PC-9 (cell line): ENCODE results near the gene SPAG7. TPM values are rescaled to one million over a fixed set of nuclear protein-coding genes. Genes with fewer than 3 reads are reported as not detected.
"Not testable (repeated sequence)": the region's sequence is repeated elsewhere in the genome, so short reads cannot be mapped to it uniquely, and the experiment has no call there.

Experiments used
- BruUV-seq: library from RNA; stranded (reverse); fragments of 400-500 nt; replicated peaks from 2 replicates; lab custom pipeline; 2021; lab: Mats Ljungman, UMichigan
- CTCF ChIA-PET: fragments of 300-600 bp; sonication (Branson Sonifier 250); formaldehyde crosslinking; loops from one replicate; lab custom pipeline; 2022; ENCODE audit warnings: antibody characterized with exemption; lab: Charles Lee
- POLR2A ChIA-PET: fragments of 300-600 bp; sonication (Branson Sonifier 250); formaldehyde crosslinking; loops from one replicate; lab custom pipeline; 2022; ENCODE audit warnings: antibody characterized with exemption; ENCODE audit not compliant: unreplicated experiment; lab: Charles Lee
- DNase-seq, 2 experiments: peaks; one replicate each; pipeline versions ENCODE4 v3.0.0 to v3.0.0-alpha.2; 2015 to 2022; ENCODE audit warnings: mixed read lengths in 1 of 2
- H2AFZ ChIP-seq: fragments of 200-600 bp; sonication (generic); 2 replicates; pipeline ENCODE4 v1.8.1; 2017; ENCODE audit warnings: antibody characterized with exemption
- H3F3A ChIP-seq: fragments of 200-600 bp; sonication (generic); 2 replicates; pipeline ENCODE4 v1.8.1; 2017; ENCODE audit warnings: antibody characterized with exemption, mild to moderate bottlenecking, low read depth; ENCODE audit not compliant: insufficient read depth
- H3K27ac ChIP-seq: fragments of 200-600 bp; sonication (generic); 2 replicates; pipeline ENCODE4 v1.6.1; 2016; ENCODE audit warnings: mixed run types
- H3K27me3 ChIP-seq: fragments of 200-600 bp; sonication (generic); 2 replicates; pipeline ENCODE4 v1.6.1; 2016; ENCODE audit warnings: low read depth, mixed run types; ENCODE audit not compliant: insufficient read depth
- H3K36me3 ChIP-seq: fragments of 200-600 bp; sonication (generic); 2 replicates; pipeline ENCODE4 v1.6.1; 2016; ENCODE audit warnings: low read depth, mixed run types
- H3K4me1 ChIP-seq: fragments of 200-600 bp; sonication (generic); replicated peaks from 2 replicates; pipeline ENCODE4 v1.6.1; 2016; ENCODE audit warnings: mixed run types; ENCODE audit not compliant: insufficient read depth
- H3K4me2 ChIP-seq: fragments of 200-600 bp; sonication (generic); 2 replicates; pipeline ENCODE4 v1.6.1; 2017; ENCODE audit warnings: mixed run types
- H3K4me3 ChIP-seq: fragments of 200-600 bp; sonication (generic); 2 replicates; pipeline ENCODE4 v1.6.1; 2016; ENCODE audit warnings: mixed run types
- H3K79me2 ChIP-seq: fragments of 200-600 bp; sonication (generic); 2 replicates; pipeline ENCODE4 v1.6.1; 2017; ENCODE audit warnings: low read depth, mixed run types
- H3K9me2 ChIP-seq: fragments of 200-600 bp; sonication (generic); 2 replicates; pipeline ENCODE4 v1.8.1; 2017; ENCODE audit warnings: mild to moderate bottlenecking; ENCODE audit not compliant: insufficient read depth
- H3K9me3 ChIP-seq: fragments of 200-600 bp; sonication (generic); 2 replicates; pipeline ENCODE4 v1.8.1; 2016; ENCODE audit warnings: low read depth; ENCODE audit not compliant: insufficient read depth
- H4K20me1 ChIP-seq: fragments of 200-600 bp; sonication (generic); 2 replicates; pipeline ENCODE4 v1.8.1; 2017; ENCODE audit not compliant: insufficient read depth
- CTCF ChIP-seq: fragments of 200-600 bp; sonication (generic); conservative IDR thresholded peaks from 2 replicates; pipeline ENCODE4 v1.6.1; 2017; ENCODE audit warnings: mixed run types, antibody characterized with exemption, mild to moderate bottlenecking, moderate library complexity
- EZH2 ChIP-seq: fragments of 200-600 bp; sonication (generic); IDR thresholded peaks from 2 replicates; pipeline ENCODE4 v1.8.0; 2017; ENCODE audit warnings: antibody characterized with exemption, low read depth
- intact Hi-C: fragments of 100-400 bp; cut with micrococcal nuclease; formaldehyde crosslinking; loops from one replicate; pipeline ENCODE4 v1.10.0; 2022; ENCODE audit not compliant: unreplicated experiment
- total RNA-seq: library from RNA; stranded (reverse); gene quantifications from 2 replicates; pipeline ENCODE4 v1.2.3, GENCODE V29; 2021

The SPAG7 gene
- total RNA-seq, 1 experiment from 2014 or later = 40.4 TPM

GRCh38 chr17:4921320-4921719, 46.3 kb downstream of the SPAG7 start:
- Histone ChIP-seq H3K4me3 (no peak overlapping the region), H3K36me3 (no peaks in the 10 kb centered on the region), H2AFZ (no peak overlapping the region), H3K9me2 (no peaks in the 10 kb centered on the region), H3K27me3 (no peaks in the 10 kb centered on the region), H4K20me1 (no peaks in the 10 kb centered on the region), H3K9me3 (no peaks in the 10 kb centered on the region), H3K79me2 (no peaks in the 10 kb centered on the region), H3F3A (peaks cover 3% of the 10 kb centered on the region; the same call in 1 of the 2 replicates), H3K4me2 (no peak overlapping the region), H3K4me1 (no peaks in the 10 kb centered on the region), H3K27ac (no peak overlapping the region)
- ChIA-PET CTCF (interaction anchor here (0.6 kb wide), 1 partner anchor 44 kb away, joined by 4 read pairs; no protein-coding TSS in a partner anchor), POLR2A (interaction anchor here (0.7 kb wide), 2 partner anchors 535 to 673 kb away, joined by 3 to 12 read pairs; no protein-coding TSS in a partner anchor)
- BruUV-seq = no TSS peak
- DNase-seq = no peak
- no peak for TF ChIP-seq CTCF
- TF ChIP-seq EZH2 = no peak
- intact Hi-C loops = no loop called here

- no peaks in the 10 kb centered on the region for H3K9me3 ChIP-seq
- H3K79me2 ChIP-seq = no peaks in the 10 kb centered on the region
- no peaks in the 10 kb centered on the region for H4K20me1 ChIP-seq
- no peak for DNase-seq
- no peaks in the 10 kb centered on the region for H3K36me3 ChIP-seq
- H3K27ac ChIP-seq = no peak overlapping the region
- H3K27me3 ChIP-seq = no peaks in the 10 kb centered on the region
- TF ChIP-seq EZH2 = no peak
- peaks cover 3% of the 10 kb centered on the region; the same call in 1 of the 2 replicates for H3F3A ChIP-seq
- no peaks in the 10 kb centered on the region for H3K9me2 ChIP-seq
- no TSS peak for BruUV-seq
- H3K4me1 ChIP-seq = no peaks in the 10 kb centered on the region
- no peak overlapping the region for H3K4me3 ChIP-seq
- POLR2A ChIA-PET = interaction anchor here (0.7 kb wide), 1 partner anchor 673 kb away, joined by 12 read pairs; no protein-coding TSS in a partner anchor
- no peak overlapping the region for H3K4me2 ChIP-seq
- intact Hi-C loops = no loop called here
- CTCF ChIA-PET = no interaction called here
- no peak overlapping the region for H2AFZ ChIP-seq
Observed at GRCh38 chr17:4920351-4921048, 47.1 kb downstream of the SPAG7 start.

GRCh38 chr17:4919511-4920047, 48.0 kb downstream of the SPAG7 start:
- Histone ChIP-seq H3K36me3 (no peaks in the 10 kb centered on the region), H3K4me2 (no peak overlapping the region), H3K79me2 (no peaks in the 10 kb centered on the region), H3K9me2 (no peaks in the 10 kb centered on the region), H3K4me1 (no peaks in the 10 kb centered on the region), H3F3A (peaks cover 3% of the 10 kb centered on the region; the same call in 1 of the 2 replicates), H3K9me3 (no peaks in the 10 kb centered on the region), H3K27me3 (no peaks in the 10 kb centered on the region), H2AFZ (no peak overlapping the region), H3K27ac (no peak overlapping the region), H4K20me1 (no peaks in the 10 kb centered on the region), H3K4me3 (no peak overlapping the region)
- CTCF ChIA-PET = interaction anchor here (0.7 kb wide), 1 partner anchor 672 kb away, joined by 7 read pairs; no protein-coding TSS in a partner anchor
- BruUV-seq = no TSS peak
- DNase-seq = no peak
- POLR2A ChIA-PET = interaction anchor here (0.8 kb wide), 1 partner anchor 109 kb away, joined by 3 read pairs; no protein-coding TSS in a partner anchor
- TF ChIP-seq EZH2 (no peak), CTCF (no peak)
- intact Hi-C loops = no loop called here

GRCh38 chr17:4914551-4914950, 53.1 kb downstream of the SPAG7 start:
- H3K4me1 ChIP-seq, CTCF ChIA-PET, H3K9me3 ChIP-seq, H3K9me2 ChIP-seq, H3K79me2 ChIP-seq, BruUV-seq, H3K4me2 ChIP-seq, DNase-seq, H2AFZ ChIP-seq, H3K27ac ChIP-seq, POLR2A ChIA-PET, H3K36me3 ChIP-seq, intact Hi-C loops, H3K4me3 ChIP-seq, H4K20me1 ChIP-seq, H3K27me3 ChIP-seq: not testable (repeated sequence)
- H3F3A ChIP-seq = peaks cover 11% of the 10 kb centered on the region; the same call in 1 of the 2 replicates
